GM23338 (cell line): ENCODE data around the gene PPP1R16B. TPM values are rescaled to one million over a fixed set of nuclear protein-coding genes. Genes with fewer than 3 reads are reported as not detected.
A peak's percentile ranks its signal among the peaks of the same experiment; 100 is the strongest.

ENCODE experiments used
- ATAC-seq: fragments of 200-7000 bp; cut with Tn5 transposase; 3 replicates; pipeline ENCODE4 v1.9.1; 2020
- DNase-seq: peaks from one replicate; pipeline ENCODE4 v3.0.0-alpha.2; 2015; ENCODE audit warnings: low spot score
- H2AFZ ChIP-seq: fragments of 200-600 bp; sonication (generic); 2 replicates; pipeline ENCODE4 v1.8.0; 2016; ENCODE audit warnings: antibody characterized with exemption, mild to moderate bottlenecking, moderate library complexity
- H3F3A ChIP-seq: fragments of 200-600 bp; sonication (generic); replicated peaks from 2 replicates; pipeline ENCODE4 v1.8.0; 2017; ENCODE audit warnings: antibody characterized with exemption, mixed run types, low read depth
- H3K27ac ChIP-seq: fragments of 200-600 bp; sonication (generic); 2 replicates; pipeline ENCODE4 v1.6.1; 2016; ENCODE audit warnings: low read depth
- H3K27me3 ChIP-seq: fragments of 200-600 bp; sonication (generic); 2 replicates; pipeline ENCODE4 v1.8.0; 2016; ENCODE audit warnings: mild to moderate bottlenecking, mixed run types, moderate library complexity; ENCODE audit not compliant: insufficient read depth
- H3K36me3 ChIP-seq: fragments of 200-600 bp; sonication (generic); 2 replicates; pipeline ENCODE4 v1.8.0; 2016; ENCODE audit warnings: mild to moderate bottlenecking; ENCODE audit not compliant: insufficient read depth
- H3K4me1 ChIP-seq: fragments of 200-600 bp; sonication (generic); 2 replicates; pipeline ENCODE4 v1.8.0; 2016; ENCODE audit warnings: mild to moderate bottlenecking, moderate library complexity; ENCODE audit not compliant: insufficient read depth
- H3K4me2 ChIP-seq: fragments of 200-600 bp; sonication (generic); 2 replicates; pipeline ENCODE4 v1.7.1; 2017; ENCODE audit warnings: mixed run types
- H3K4me3 ChIP-seq: fragments of 200-600 bp; sonication (generic); 2 replicates; pipeline ENCODE4 v1.6.1; 2016; ENCODE audit warnings: mixed run types
- H3K79me2 ChIP-seq: fragments of 200-600 bp; sonication (generic); replicated peaks from 2 replicates; pipeline ENCODE4 v1.8.0; 2017; ENCODE audit warnings: mild to moderate bottlenecking; ENCODE audit not compliant: insufficient read depth
- H3K9me2 ChIP-seq: fragments of 200-600 bp; sonication (generic); 2 replicates; pipeline ENCODE4 v1.8.0; 2017; ENCODE audit not compliant: insufficient read depth
- H4K20me1 ChIP-seq: fragments of 200-600 bp; sonication (generic); replicated peaks from 2 replicates; pipeline ENCODE4 v1.8.0; 2017; ENCODE audit warnings: mild to moderate bottlenecking; ENCODE audit not compliant: insufficient read depth
- H3K27ac Mint-ChIP-seq: 2 replicates; pipeline ENCODE4 v1.8.0; 2020; ENCODE audit warnings: inconsistent platforms, mild to moderate bottlenecking, moderate library complexity, mixed read lengths
- H3K27me3 Mint-ChIP-seq: 3 replicates; pipeline ENCODE4 v1.8.0; 2022; ENCODE audit warnings: low read depth, mild to moderate bottlenecking, moderate library complexity, mixed read lengths, inconsistent platforms; ENCODE audit not compliant: insufficient read depth, poor library complexity
- H3K36me3 Mint-ChIP-seq: 3 replicates; pipeline ENCODE4 v1.8.0; 2021; ENCODE audit warnings: low read depth, mild to moderate bottlenecking, inconsistent platforms, moderate library complexity, mixed read lengths
- H3K4me1 Mint-ChIP-seq: 3 replicates; pipeline ENCODE4 v1.8.0; 2020; ENCODE audit warnings: mild to moderate bottlenecking, inconsistent platforms, mixed read lengths
- H3K4me3 Mint-ChIP-seq: 3 replicates; pipeline ENCODE4 v1.8.0; 2021; ENCODE audit warnings: moderate library complexity, mild to moderate bottlenecking, inconsistent platforms, mixed read lengths
- H3K9me3 Mint-ChIP-seq: 3 replicates; pipeline ENCODE4 v1.8.0; 2020; ENCODE audit warnings: moderate library complexity, mild to moderate bottlenecking, inconsistent platforms, mixed read lengths
- CREB1 ChIP-seq: fragments of 250-450 bp; sonication (Bioruptor Pico); IDR thresholded peaks from 2 replicates; pipeline ENCODE4 v1.5.0; 2020; ENCODE audit warnings: low read depth, mild to moderate bottlenecking, moderate library complexity
- CTCF ChIP-seq, 2 experiments: fragments of 200-600 bp in 1 of 2; sonication (generic) in 1 of 2; conservative IDR thresholded peaks; 2 replicates each; pipeline versions ENCODE4 v1.5.1 to v1.6.1; 2016 to 2017; ENCODE audit warnings: antibody characterized with exemption in 2 of 2, low read depth in 2 of 2, mild to moderate bottlenecking in 2 of 2, moderate library complexity in 1 of 2
- ETS1 ChIP-seq: IDR thresholded peaks from 2 replicates; pipeline ENCODE4 v1.6.1; 2016; ENCODE audit warnings: antibody characterized with exemption
- EZH2 ChIP-seq: fragments of 200-600 bp; sonication (generic); IDR thresholded peaks from one replicate; pipeline ENCODE4 v1.8.0; 2017; ENCODE audit warnings: antibody characterized with exemption, mild to moderate bottlenecking, low read depth; ENCODE audit not compliant: unreplicated experiment
- EZH2phosphoT487 ChIP-seq: fragments of 200-600 bp; sonication (generic); IDR thresholded peaks from one replicate; pipeline ENCODE4 v1.8.1; 2018; ENCODE audit warnings: antibody characterized with exemption; ENCODE audit not compliant: unreplicated experiment
- JUNB ChIP-seq: IDR thresholded peaks from one replicate; pipeline ENCODE4 v1.6.1; 2016; ENCODE audit warnings: antibody characterized with exemption; ENCODE audit not compliant: unreplicated experiment
- NANOG ChIP-seq: IDR thresholded peaks from 2 replicates; pipeline ENCODE4 v1.6.1; 2016; ENCODE audit warnings: antibody characterized with exemption, borderline replicate concordance
- POLR2AphosphoS5 ChIP-seq: IDR thresholded peaks from 2 replicates; pipeline ENCODE4 v1.6.1; 2016; ENCODE audit warnings: antibody characterized with exemption, low read depth
- REST ChIP-seq: IDR thresholded peaks from one replicate; pipeline ENCODE4 v1.6.1; 2018; ENCODE audit warnings: antibody characterized with exemption; ENCODE audit not compliant: unreplicated experiment
- STAT1 ChIP-seq: IDR thresholded peaks from one replicate; pipeline ENCODE4 v1.6.1; 2016; ENCODE audit warnings: antibody characterized with exemption; ENCODE audit not compliant: unreplicated experiment
- ZNF114 ChIP-seq: fragments of 250-450 bp; sonication (Bioruptor Pico); IDR thresholded peaks from 2 replicates; pipeline ENCODE4 v1.5.0; 2020; ENCODE audit warnings: mild to moderate bottlenecking, moderate library complexity
- ZNF331 ChIP-seq: fragments of 250-450 bp; sonication (Bioruptor Pico); IDR thresholded peaks from 2 replicates; pipeline ENCODE4 v1.5.0; 2020; ENCODE audit warnings: low read depth, mild to moderate bottlenecking, moderate library complexity
- ZNF462 ChIP-seq: fragments of 250-450 bp; sonication (Bioruptor Pico); IDR thresholded peaks from 2 replicates; pipeline ENCODE4 v1.5.0; 2020; ENCODE audit warnings: mild to moderate bottlenecking, moderate library complexity
- polyA plus RNA-seq: library from polyadenylated mRNA; unstranded; fragments of >200 nt; fragmentation: Nextera tagmentation; extraction: Ambion mirVana; gene quantifications from 2 replicates; pipeline ENCODE4 v1.2.1, GENCODE V29; 2016
- total RNA-seq: library from RNA; depleted of rRNA; stranded (reverse); fragments of >200 nt; shearing (Covaris generic); gene quantifications from 2 replicates; pipeline ENCODE4 v1.2.3, GENCODE V29; 2014

PPP1R16B gene
- total and polyA plus RNA-seq, 2 experiments from 2014 or later, result 1.6 to 11.5 TPM

GRCh38 chr20:38825571-38825900, 20.0 kb downstream of the PPP1R16B start:
- H3K9me3 Mint-ChIP-seq, result no peaks in the 10 kb centered on the region; the same call in 2 of the 3 replicates
- peaks cover 31% of the 10 kb centered on the region for H3K4me1 Mint-ChIP-seq
- ATAC-seq (no peak), DNase-seq (no peak)
- H3K79me2 ChIP-seq, result peaks cover 11% of the 10 kb centered on the region; the same call in 1 of the 2 replicates
- H2AFZ ChIP-seq, result no peak overlapping the region
- H3K27me3 ChIP-seq, result no peaks in the 10 kb centered on the region
- no peak overlapping the region for H3K27ac Mint-ChIP-seq
- H3K27ac ChIP-seq, result peak overlapping the region; percentile 80
- no peak overlapping the region; the same call in 2 of the 3 replicates for H3K4me3 Mint-ChIP-seq
- H3K36me3 Mint-ChIP-seq, result no peaks in the 10 kb centered on the region
- H3K4me1 ChIP-seq, result peaks cover 20% of the 10 kb centered on the region
- no peaks in the 10 kb centered on the region for H3F3A ChIP-seq
- no peaks in the 10 kb centered on the region; the same call in 1 of the 2 replicates for H4K20me1 ChIP-seq
- no peaks in the 10 kb centered on the region for H3K9me2 ChIP-seq
- TF ChIP-seq STAT1 (no peak), ZNF331 (CRISPR knock-in tag) (no peak), ZNF114 (CRISPR knock-in tag) (no peak), POLR2AphosphoS5 (no peak), ZNF462 (CRISPR knock-in tag) (no peak), JUNB (no peak), EZH2phosphoT487 (no peak), EZH2 (no peak), ETS1 (no peak), CREB1 (CRISPR knock-in tag) (no peak), CTCF (conservative IDR thresholded peaks at IDR 0.05; ENCODE audit: low read depth in 2 of 2) (no peak), REST (no peak), NANOG (no peak)
- H3K36me3 ChIP-seq, result peaks cover 5% of the 10 kb centered on the region; the same call in 1 of the 2 replicates
- H3K4me2 ChIP-seq, result peak overlapping the region; percentile 65; the same call in 1 of the 2 replicates
- H3K27me3 Mint-ChIP-seq, result peaks cover 8% of the 10 kb centered on the region
- H3K4me3 ChIP-seq, result peak overlapping the region; percentile 37; the same call in 1 of the 2 replicates
